CD8-positive, alpha-beta memory T cell (primary cell): Measurements from ENCODE around the gene LDB3. TPM values are rescaled to one million over a fixed set of nuclear protein-coding genes. Genes with fewer than 3 reads are reported as not detected.

ENCODE experiments used
- CTCF ChIA-PET: fragments of 350-600 bp; sonication (Branson Sonifier 250); formaldehyde crosslinking; loops from one replicate; lab custom pipeline; 2021; ENCODE audit warnings: antibody characterized with exemption; lab: Charles Lee
- POLR2A ChIA-PET: fragments of 350-600 bp; sonication (Branson Sonifier 250); formaldehyde crosslinking; loops from one replicate; lab custom pipeline; 2021; ENCODE audit warnings: antibody characterized with exemption; lab: Charles Lee
- DNase-seq, 5 donors: peaks; one replicate each; pipeline versions ENCODE4 v3.0.0 to v3.0.0-alpha.2; 2020 to 2022; ENCODE audit warnings: mixed read lengths in 1 of 5
- H3K27ac ChIP-seq: one replicate; pipeline ENCODE4 v1.7.0; 2013; ENCODE audit warnings: low read depth, mild to moderate bottlenecking, low read length, moderate library complexity
- H3K27me3 ChIP-seq: 2 replicates; pipeline ENCODE4 v1.7.0; 2013; ENCODE audit warnings: low read length, mild to moderate bottlenecking; ENCODE audit not compliant: insufficient read depth, poor library complexity, severe bottlenecking
- H3K36me3 ChIP-seq: 2 replicates; pipeline ENCODE4 v1.7.0; 2013; ENCODE audit warnings: mild to moderate bottlenecking, low read length, moderate library complexity; ENCODE audit not compliant: insufficient read depth
- H3K4me1 ChIP-seq: 2 replicates; pipeline ENCODE4 v1.7.0; 2013; ENCODE audit warnings: mild to moderate bottlenecking, low read length, moderate library complexity; ENCODE audit not compliant: insufficient read depth
- H3K4me3 ChIP-seq: 2 replicates; pipeline ENCODE4 v1.7.0; 2013; ENCODE audit warnings: mild to moderate bottlenecking, low read length
- H3K9me3 ChIP-seq: 2 replicates; pipeline ENCODE4 v1.7.0; 2013; ENCODE audit warnings: mild to moderate bottlenecking, low read length
- H3K27ac Mint-ChIP-seq, 8 donors: one replicate each; pipeline ENCODE4 v1.8.0; 2020 to 2021; ENCODE audit warnings: mixed read lengths in 8 of 8, mild to moderate bottlenecking in 6 of 8, inconsistent platforms in 3 of 8, moderate library complexity in 3 of 8
- H3K27me3 Mint-ChIP-seq, 2 donors: one replicate each; pipeline ENCODE4 v1.8.0; 2020 to 2021; ENCODE audit warnings: mixed read lengths in 2 of 2, mild to moderate bottlenecking in 1 of 2, moderate library complexity in 1 of 2
- H3K36me3 Mint-ChIP-seq, 3 donors: one replicate each; pipeline ENCODE4 v1.8.0; 2020 to 2021; ENCODE audit warnings: mixed read lengths in 3 of 3, inconsistent platforms in 1 of 3, mild to moderate bottlenecking in 1 of 3
- H3K4me1 Mint-ChIP-seq, 3 donors: one replicate each; pipeline ENCODE4 v1.8.0; 2020 to 2021; ENCODE audit warnings: mixed read lengths in 3 of 3, inconsistent platforms in 1 of 3, mild to moderate bottlenecking in 1 of 3
- H3K4me3 Mint-ChIP-seq, 7 donors: one replicate each; pipeline ENCODE4 v1.8.0; 2020 to 2021; ENCODE audit warnings: mixed read lengths in 7 of 7, mild to moderate bottlenecking in 6 of 7, moderate library complexity in 4 of 7, inconsistent platforms in 2 of 7
- H3K9me3 Mint-ChIP-seq, 5 donors: one replicate each; pipeline ENCODE4 v1.8.0; 2020 to 2022; ENCODE audit warnings: mixed read lengths in 5 of 5, mild to moderate bottlenecking in 3 of 5, moderate library complexity in 2 of 5, inconsistent platforms in 1 of 5
- polyA plus RNA-seq: library from polyadenylated mRNA; unstranded; fragments of 300-500 nt; fragmentation: Illumina TruSeq; gene quantifications from one replicate; pipeline ENCODE4 v1.2.3, GENCODE V29; 2021
- total RNA-seq, 2 experiments: library from RNA; stranded (reverse); gene quantifications; one replicate each; pipeline ENCODE4 v1.2.3, GENCODE V29; 2021

Gene LDB3
- total and polyA plus RNA-seq, 3 experiments from 2014 or later: 0.04 to 0.07 TPM; not detected in 1

DNA sequence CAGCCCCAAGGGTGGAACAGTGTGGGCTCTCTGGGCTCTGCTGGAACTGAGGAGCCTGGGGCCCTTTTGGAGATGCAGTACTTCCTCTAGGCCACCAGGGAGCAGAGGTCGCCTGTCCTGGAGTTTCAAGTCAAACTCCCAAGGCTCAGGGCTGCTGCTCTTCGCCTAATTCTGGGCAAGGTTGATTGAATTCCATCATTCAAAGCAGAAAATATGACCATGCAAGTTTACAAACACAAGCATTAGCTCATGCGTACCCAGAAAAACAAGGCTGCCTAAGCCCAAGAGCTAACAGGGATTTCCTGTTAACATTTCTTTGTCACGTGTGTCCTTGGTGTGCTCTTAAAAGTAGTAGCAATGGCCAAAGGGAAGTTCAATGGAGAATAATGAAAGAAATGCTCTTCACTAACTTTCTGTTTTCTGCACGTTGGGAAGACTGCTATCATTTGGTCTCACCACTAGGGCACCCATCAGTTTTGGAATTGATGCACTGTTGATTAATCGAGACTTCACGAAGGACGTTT, 20.1 kb downstream of the LDB3 start:
- Mint-ChIP-seq H3K4me3 (peak overlapping the region in 2 of 7 donors; percentile 43 to 45), H3K9me3 (no peaks in the 10 kb centered on the region), H3K4me1 (peaks cover 6 to 8% (median 7%) of the 10 kb centered on the region in 3 donors), H3K27me3 (peaks cover 2 to 8% of the 10 kb centered on the region in 2 donors), H3K36me3 (no peaks in the 10 kb centered on the region), H3K27ac (peak overlapping the region in 1 of 8 donors; percentile 63)
- CTCF ChIA-PET: interaction anchor here (0.8 to 0.9 kb wide), 2 partner anchors 199 to 210 kb away, joined by 3 read pairs; no protein-coding TSS in a partner anchor
- Histone ChIP-seq H3K27ac (no peak overlapping the region), H3K27me3 (no peaks in the 10 kb centered on the region), H3K4me1 (no peaks in the 10 kb centered on the region), H3K36me3 (no peaks in the 10 kb centered on the region), H3K9me3 (no peaks in the 10 kb centered on the region), H3K4me3 (no peak overlapping the region)
- POLR2A ChIA-PET: no interaction called here
- peak; percentile 25 to 60 (median 42) for DNase-seq

DNA sequence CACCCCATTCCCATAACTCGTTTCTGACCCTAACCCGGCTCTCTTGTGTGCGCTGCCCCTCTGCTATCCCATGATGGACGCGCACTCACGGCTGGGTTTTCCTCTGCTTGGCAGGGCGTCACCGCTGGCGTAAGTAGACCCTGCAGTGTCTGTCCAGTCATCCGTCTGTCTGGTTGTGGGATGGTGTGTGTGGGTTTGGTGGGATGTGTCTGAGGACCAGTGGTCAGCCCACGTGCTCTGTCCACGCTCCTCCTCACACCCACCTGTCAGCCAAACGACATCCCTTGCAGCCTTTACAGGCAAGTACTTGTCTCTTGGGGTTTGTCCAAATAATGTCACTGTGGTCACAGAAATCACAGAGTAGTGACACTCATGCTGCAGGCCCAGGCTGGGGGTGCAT, 20.8 kb downstream of the LDB3 start:
- no peaks in the 10 kb centered on the region for H3K9me3 Mint-ChIP-seq
- H3K4me1 Mint-ChIP-seq: peaks cover 7 to 9% (median 8%) of the 10 kb centered on the region in 3 donors
- no peaks in the 10 kb centered on the region for H3K36me3 Mint-ChIP-seq
- CTCF ChIA-PET: interaction anchor here (0.8 kb wide), 1 partner anchor 199 kb away, joined by 3 read pairs; no protein-coding TSS in a partner anchor
- H3K4me1 ChIP-seq: no peaks in the 10 kb centered on the region
- H3K27me3 Mint-ChIP-seq: peaks cover 3 to 5% of the 10 kb centered on the region in 2 donors
- no peaks in the 10 kb centered on the region for H3K36me3 ChIP-seq
- no peak overlapping the region for H3K4me3 ChIP-seq
- no peak overlapping the region for H3K27ac Mint-ChIP-seq
- no peaks in the 10 kb centered on the region for H3K27me3 ChIP-seq
- H3K27ac ChIP-seq: no peak overlapping the region
- no peak overlapping the region for H3K4me3 Mint-ChIP-seq
- DNase-seq: no peak
- POLR2A ChIA-PET: no interaction called here
- no peaks in the 10 kb centered on the region for H3K9me3 ChIP-seq

DNA sequence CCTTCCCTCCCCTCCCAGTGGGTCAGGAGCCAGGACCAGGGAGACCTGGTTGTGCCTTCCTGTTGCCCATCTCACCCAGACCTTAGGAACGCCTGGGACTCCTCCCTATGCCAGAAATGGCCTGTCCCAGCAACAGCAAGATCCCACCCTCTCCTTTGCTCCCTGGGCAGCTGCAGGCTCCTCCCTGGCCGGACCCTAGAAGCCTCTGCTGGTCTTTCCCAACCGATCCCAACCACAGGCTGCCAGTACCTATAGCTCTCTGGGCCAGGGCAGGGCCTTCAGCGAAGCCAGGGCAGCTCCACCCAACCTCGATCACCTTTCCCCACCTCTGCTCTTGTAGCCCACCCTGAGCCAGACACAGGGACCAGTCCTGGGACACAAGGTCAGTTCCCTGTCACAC, 21.9 kb downstream of the LDB3 start:
- Histone ChIP-seq H3K36me3 (no peaks in the 10 kb centered on the region), H3K9me3 (no peaks in the 10 kb centered on the region), H3K27ac (no peak overlapping the region), H3K4me1 (no peaks in the 10 kb centered on the region), H3K27me3 (no peaks in the 10 kb centered on the region), H3K4me3 (no peak overlapping the region)
- H3K27me3 Mint-ChIP-seq: peaks cover 2 to 5% of the 10 kb centered on the region in 2 donors
- no peaks in the 10 kb centered on the region for H3K36me3 Mint-ChIP-seq
- no peaks in the 10 kb centered on the region for H3K9me3 Mint-ChIP-seq
- no peak overlapping the region for H3K4me3 Mint-ChIP-seq
- DNase-seq: no peak
- ChIA-PET CTCF (no interaction called here), POLR2A (no interaction called here)
- H3K27ac Mint-ChIP-seq: no peak overlapping the region
- peaks cover 7 to 9% (median 8%) of the 10 kb centered on the region in 3 donors for H3K4me1 Mint-ChIP-seq

DNA sequence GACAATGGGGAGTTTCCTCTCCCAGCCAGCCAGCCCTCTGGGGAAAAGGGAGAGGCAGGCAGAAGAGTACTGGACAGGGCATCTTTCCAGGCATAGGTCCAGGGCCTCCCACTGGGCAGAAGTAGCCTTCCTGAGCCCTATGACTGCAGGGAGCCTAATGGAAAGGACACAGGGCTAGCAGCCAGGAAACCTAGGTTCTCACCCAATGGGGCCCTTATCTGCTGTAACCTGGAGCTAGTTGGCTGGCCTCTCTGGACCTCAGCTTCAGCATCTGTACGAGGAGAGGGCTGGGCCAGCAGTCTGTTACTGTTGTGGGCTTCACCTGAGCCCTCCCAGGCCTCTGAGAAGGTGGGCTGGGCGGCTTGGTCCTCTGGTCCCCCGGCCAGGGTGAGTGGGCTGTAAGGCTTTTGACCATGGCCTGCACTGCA, 22.4 kb downstream of the LDB3 start:
- H3K36me3 ChIP-seq: no peaks in the 10 kb centered on the region
- DNase-seq: no peak
- H3K4me1 ChIP-seq: no peaks in the 10 kb centered on the region
- ChIA-PET CTCF (no interaction called here), POLR2A (no interaction called here)
- no peak overlapping the region for H3K27ac Mint-ChIP-seq
- H3K4me3 Mint-ChIP-seq: no peak overlapping the region
- H3K27me3 Mint-ChIP-seq: peaks cover under 1 to 2% of the 10 kb centered on the region in 2 donors
- no peak overlapping the region for H3K27ac ChIP-seq
- H3K4me3 ChIP-seq: no peak overlapping the region
- H3K9me3 Mint-ChIP-seq: no peaks in the 10 kb centered on the region
- H3K4me1 Mint-ChIP-seq: peaks cover 7 to 9% (median 8%) of the 10 kb centered on the region in 3 donors
- no peaks in the 10 kb centered on the region for H3K9me3 ChIP-seq
- H3K36me3 Mint-ChIP-seq: no peaks in the 10 kb centered on the region
- no peaks in the 10 kb centered on the region for H3K27me3 ChIP-seq

- Histone ChIP-seq H3K4me3 (no peak overlapping the region), H3K27me3 (no peaks in the 10 kb centered on the region), H3K9me3 (no peaks in the 10 kb centered on the region), H3K27ac (no peak overlapping the region), H3K4me1 (no peaks in the 10 kb centered on the region), H3K36me3 (no peaks in the 10 kb centered on the region)
- H3K27ac Mint-ChIP-seq: no peak overlapping the region
- peaks cover 0 to 2% of the 10 kb centered on the region in 2 donors for H3K27me3 Mint-ChIP-seq
- peaks cover 7 to 9% (median 8%) of the 10 kb centered on the region in 3 donors for H3K4me1 Mint-ChIP-seq
- no peak overlapping the region for H3K4me3 Mint-ChIP-seq
- POLR2A ChIA-PET: no interaction called here
- CTCF ChIA-PET: no interaction called here
- no peak for DNase-seq
- H3K36me3 Mint-ChIP-seq: no peaks in the 10 kb centered on the region
- no peaks in the 10 kb centered on the region for H3K9me3 Mint-ChIP-seq
Measured at GRCh38 chr10:86691333-86692022, 23.2 kb downstream of the LDB3 start.

DNA sequence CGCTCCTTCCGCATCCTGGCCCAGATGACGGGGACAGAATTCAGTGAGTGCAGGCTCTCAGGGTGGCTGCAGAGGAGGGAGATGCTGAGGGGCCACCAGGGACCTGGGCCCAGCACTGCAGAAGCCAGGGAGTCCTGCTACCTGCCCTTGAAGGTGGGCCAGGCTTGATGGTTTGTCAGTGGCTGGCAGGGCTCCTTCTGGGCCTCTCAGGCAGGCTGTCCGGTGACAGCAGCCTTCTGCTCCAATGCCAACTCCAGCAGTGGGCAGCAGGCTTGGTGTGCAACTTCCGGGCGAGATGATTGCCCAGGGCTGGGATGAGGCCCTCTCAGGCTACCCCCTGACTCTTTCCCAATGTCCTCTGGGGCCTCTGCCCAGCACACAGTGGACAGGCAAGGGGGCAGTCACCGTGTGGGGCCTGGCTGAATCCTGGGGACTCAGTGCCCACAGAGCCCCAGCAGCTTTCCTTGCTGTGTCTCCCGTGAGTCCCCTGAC, 23.8 kb downstream of the LDB3 start:
- Mint-ChIP-seq H3K9me3 (no peaks in the 10 kb centered on the region), H3K27ac (no peak overlapping the region), H3K4me1 (peaks cover 7 to 9% (median 8%) of the 10 kb centered on the region in 3 donors), H3K4me3 (no peak overlapping the region), H3K36me3 (no peaks in the 10 kb centered on the region), H3K27me3 (peaks cover 0 to 2% of the 10 kb centered on the region in 2 donors)
- no peak overlapping the region for H3K27ac ChIP-seq
- H3K36me3 ChIP-seq: no peaks in the 10 kb centered on the region
- ChIA-PET POLR2A (no interaction called here), CTCF (no interaction called here)
- H3K4me3 ChIP-seq: no peak overlapping the region
- H3K27me3 ChIP-seq: no peaks in the 10 kb centered on the region
- no peaks in the 10 kb centered on the region for H3K9me3 ChIP-seq
- no peaks in the 10 kb centered on the region for H3K4me1 ChIP-seq
- DNase-seq: no peak

GRCh38 chr10:86692664-86693063, 24.4 kb downstream of the LDB3 start:
- peaks cover 7 to 9% (median 8%) of the 10 kb centered on the region in 3 donors for H3K4me1 Mint-ChIP-seq
- no peak overlapping the region for H3K4me3 ChIP-seq
- no peaks in the 10 kb centered on the region for H3K4me1 ChIP-seq
- POLR2A ChIA-PET: no interaction called here
- H3K9me3 Mint-ChIP-seq: no peaks in the 10 kb centered on the region
- H3K27ac Mint-ChIP-seq: no peak overlapping the region
- H3K36me3 ChIP-seq: no peaks in the 10 kb centered on the region
- peaks cover 0 to 2% of the 10 kb centered on the region in 2 donors for H3K27me3 Mint-ChIP-seq
- no peak overlapping the region for H3K4me3 Mint-ChIP-seq
- DNase-seq: no peak
- H3K27me3 ChIP-seq: no peaks in the 10 kb centered on the region
- CTCF ChIA-PET: interaction anchor here (0.9 to 1.2 kb wide), 2 partner anchors 8 to 10 kb away, joined by 3 to 4 read pairs; no protein-coding TSS in a partner anchor
- H3K27ac ChIP-seq: no peak overlapping the region
- H3K9me3 ChIP-seq: no peaks in the 10 kb centered on the region
- H3K36me3 Mint-ChIP-seq: no peaks in the 10 kb centered on the region

GRCh38 chr10:86693275-86693674, 25.0 kb downstream of the LDB3 start:
- ChIA-PET POLR2A (no interaction called here), CTCF (interaction anchor here (0.7 to 1.2 kb wide), 5 partner anchors 8 to 206 kb away, joined by 3 to 8 read pairs (median 3); no protein-coding TSS in a partner anchor)
- no peaks in the 10 kb centered on the region for H3K36me3 Mint-ChIP-seq
- Histone ChIP-seq H3K36me3 (no peaks in the 10 kb centered on the region), H3K4me1 (no peaks in the 10 kb centered on the region), H3K9me3 (no peaks in the 10 kb centered on the region), H3K4me3 (no peak overlapping the region), H3K27me3 (no peaks in the 10 kb centered on the region), H3K27ac (no peak overlapping the region)
- no peak overlapping the region for H3K4me3 Mint-ChIP-seq
- no peak for DNase-seq
- H3K9me3 Mint-ChIP-seq: no peaks in the 10 kb centered on the region
- H3K27me3 Mint-ChIP-seq: peaks cover 0 to 2% of the 10 kb centered on the region in 2 donors
- peaks cover 6 to 8% (median 7%) of the 10 kb centered on the region in 3 donors for H3K4me1 Mint-ChIP-seq
- H3K27ac Mint-ChIP-seq: peak overlapping the region in 1 of 8 donors; percentile 27
